ENCODE results near the gene ABHD11.

GRCh38 chr7:73738612-73739386, at the start of gene ABHD11:
- TF ChIP-seq POLR2A (IDR thresholded peaks at IDR 0.05) (peak; percentile 98 to 99 (median 99)), CTCF (IDR thresholded peaks at IDR 0.05) (peak in 1 of 7 experiments; percentile 4)

All from body of pancreas (tissue), 4 donors.